Neural progenitor cell (in vitro differentiated cells): Measurements from ENCODE around the gene ADAM17. TPM values are rescaled to one million over a fixed set of nuclear protein-coding genes. Genes with fewer than 3 reads are reported as not detected.

Source experiments
- DNase-seq: peaks from one replicate; pipeline ENCODE4 v3.0.0-alpha.2; 2016; ENCODE audit warnings: low spot score
- H2AFZ ChIP-seq: fragments of 200-600 bp; sonication (generic); replicated peaks from 2 replicates; pipeline ENCODE4 v1.6.1; 2016; ENCODE audit warnings: antibody characterized with exemption
- H3F3A ChIP-seq: fragments of 200-600 bp; sonication (generic); 2 replicates; pipeline ENCODE4 v1.6.1; 2016; ENCODE audit warnings: antibody characterized with exemption, low read depth
- H3K27ac ChIP-seq: fragments of 200-600 bp; sonication (generic); 2 replicates; pipeline ENCODE4 v1.5.1; 2016; ENCODE audit warnings: mild to moderate bottlenecking
- H3K27me3 ChIP-seq: fragments of 200-600 bp; sonication (generic); 2 replicates; pipeline ENCODE4 v1.6.1; 2016; ENCODE audit warnings: mild to moderate bottlenecking, moderate library complexity
- H3K36me3 ChIP-seq: fragments of 200-600 bp; sonication (generic); 2 replicates; pipeline ENCODE4 v1.5.1; 2016
- H3K4me1 ChIP-seq: fragments of 200-600 bp; sonication (generic); 2 replicates; pipeline ENCODE4 v1.6.1; 2016; ENCODE audit warnings: mixed run types
- H3K4me2 ChIP-seq: fragments of 200-600 bp; sonication (generic); 2 replicates; pipeline ENCODE4 v1.6.1; 2016
- H3K4me3 ChIP-seq: fragments of 200-600 bp; sonication (generic); 2 replicates; pipeline ENCODE4 v1.5.1; 2016
- H3K79me2 ChIP-seq: fragments of 200-600 bp; sonication (generic); 2 replicates; pipeline ENCODE4 v1.6.1; 2016; ENCODE audit warnings: low read depth
- H3K9ac ChIP-seq: fragments of 200-600 bp; sonication (generic); 2 replicates; pipeline ENCODE4 v1.6.1; 2016
- H3K9me3 ChIP-seq: fragments of 200-600 bp; sonication (generic); 2 replicates; pipeline ENCODE4 v1.5.1; 2016; ENCODE audit warnings: low read depth
- H4K20me1 ChIP-seq: fragments of 200-600 bp; sonication (generic); 2 replicates; pipeline ENCODE4 v1.6.1; 2016; ENCODE audit warnings: low read depth
- H3K27ac Mint-ChIP-seq: 3 replicates; pipeline ENCODE4 v1.8.0; 2021; ENCODE audit warnings: mixed read lengths
- H3K27me3 Mint-ChIP-seq: 2 replicates; pipeline ENCODE4 v1.8.0; 2022; ENCODE audit warnings: low read depth, mild to moderate bottlenecking, inconsistent platforms, moderate library complexity, mixed read lengths; ENCODE audit not compliant: insufficient read depth
- H3K36me3 Mint-ChIP-seq: 3 replicates; pipeline ENCODE4 v1.8.0; 2021; ENCODE audit warnings: mixed read lengths
- H3K4me1 Mint-ChIP-seq: 3 replicates; pipeline ENCODE4 v1.8.0; 2021; ENCODE audit warnings: mixed read lengths
- H3K4me3 Mint-ChIP-seq: 3 replicates; pipeline ENCODE4 v1.8.0; 2021; ENCODE audit warnings: mild to moderate bottlenecking, moderate library complexity, mixed read lengths
- H3K9me3 Mint-ChIP-seq: 3 replicates; pipeline ENCODE4 v1.8.0; 2020; ENCODE audit warnings: mixed read lengths
- EZH2 ChIP-seq: fragments of 200-600 bp; sonication (generic); IDR thresholded peaks from 2 replicates; pipeline ENCODE4 v1.6.1; 2017; ENCODE audit warnings: antibody characterized with exemption, mild to moderate bottlenecking, moderate library complexity
- EZH2phosphoT487 ChIP-seq: fragments of 200-600 bp; sonication (generic); IDR thresholded peaks from 2 replicates; pipeline ENCODE4 v1.6.1; 2017; ENCODE audit warnings: antibody characterized with exemption
- total RNA-seq: library from RNA; depleted of rRNA; stranded (reverse); fragments of >200 nt; gene quantifications from 2 replicates; pipeline ENCODE4 v1.2.3, GENCODE V29; 2015; ENCODE audit warnings: low replicate concordance
- TF ChIP-seq, protein P1 (sequence below): fragments of 200-600 bp; sonication (generic); IDR thresholded peaks from 2 replicates; pipeline ENCODE4 v1.5.1; 2017; ENCODE audit warnings: antibody characterized with exemption, mild to moderate bottlenecking

ADAM17 gene
- total RNA-seq, 1 donor from 2014 or later, result 72.1 TPM

DNA sequence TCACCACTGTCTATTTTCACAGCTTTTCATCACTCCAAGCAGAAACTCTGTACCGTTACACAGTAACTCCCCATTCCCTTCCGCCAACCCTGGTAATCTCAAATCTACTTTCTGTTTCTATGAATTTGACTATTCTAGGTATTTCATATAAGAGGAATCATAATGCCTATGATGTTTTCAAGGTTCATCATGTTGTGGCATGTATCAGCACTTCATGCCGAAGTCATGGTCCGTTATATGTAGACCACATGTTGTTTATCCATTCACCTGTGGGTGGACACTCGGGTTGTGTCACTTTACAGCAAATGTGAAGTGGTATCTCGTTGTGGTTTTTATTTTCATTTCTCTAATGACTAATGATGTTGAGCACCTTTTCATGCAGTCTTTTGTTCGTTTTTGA lies 110.5 kb downstream of the ADAM17 start:
- TF ChIP-seq, protein P1, sequence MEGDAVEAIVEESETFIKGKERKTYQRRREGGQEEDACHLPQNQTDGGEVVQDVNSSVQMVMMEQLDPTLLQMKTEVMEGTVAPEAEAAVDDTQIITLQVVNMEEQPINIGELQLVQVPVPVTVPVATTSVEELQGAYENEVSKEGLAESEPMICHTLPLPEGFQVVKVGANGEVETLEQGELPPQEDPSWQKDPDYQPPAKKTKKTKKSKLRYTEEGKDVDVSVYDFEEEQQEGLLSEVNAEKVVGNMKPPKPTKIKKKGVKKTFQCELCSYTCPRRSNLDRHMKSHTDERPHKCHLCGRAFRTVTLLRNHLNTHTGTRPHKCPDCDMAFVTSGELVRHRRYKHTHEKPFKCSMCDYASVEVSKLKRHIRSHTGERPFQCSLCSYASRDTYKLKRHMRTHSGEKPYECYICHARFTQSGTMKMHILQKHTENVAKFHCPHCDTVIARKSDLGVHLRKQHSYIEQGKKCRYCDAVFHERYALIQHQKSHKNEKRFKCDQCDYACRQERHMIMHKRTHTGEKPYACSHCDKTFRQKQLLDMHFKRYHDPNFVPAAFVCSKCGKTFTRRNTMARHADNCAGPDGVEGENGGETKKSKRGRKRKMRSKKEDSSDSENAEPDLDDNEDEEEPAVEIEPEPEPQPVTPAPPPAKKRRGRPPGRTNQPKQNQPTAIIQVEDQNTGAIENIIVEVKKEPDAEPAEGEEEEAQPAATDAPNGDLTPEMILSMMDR, result no peak
- TF ChIP-seq EZH2phosphoT487, result no peak
- no peak for TF ChIP-seq EZH2

DNA sequence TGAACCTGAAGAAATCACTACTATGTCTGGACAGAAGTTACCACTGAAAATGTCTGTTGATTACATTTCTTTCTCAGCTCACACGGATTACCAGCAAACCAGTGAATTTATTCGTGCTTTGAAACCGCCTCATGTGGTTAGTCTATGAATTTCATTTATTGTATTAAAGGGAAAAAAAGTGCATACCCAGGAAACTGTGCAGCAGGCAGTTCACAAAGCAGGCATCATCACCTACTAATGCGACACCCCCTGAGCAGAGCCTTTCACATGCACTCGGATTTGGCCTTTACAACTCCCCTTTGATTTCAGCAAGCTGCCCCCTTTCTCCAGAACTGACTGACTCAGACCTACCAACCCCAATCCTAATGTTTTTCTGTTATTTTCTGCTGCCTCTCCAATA lies 112.1 kb downstream of the ADAM17 start:
- no peaks in the 10 kb centered on the region for H3F3A ChIP-seq
- H3K4me1 Mint-ChIP-seq, result no peaks in the 10 kb centered on the region
- no peak for DNase-seq

More for the DNA sequence above, 110.5 kb downstream of the ADAM17 start:
- no peak overlapping the region for H3K27ac Mint-ChIP-seq
- H3K9me3 Mint-ChIP-seq, result no peaks in the 10 kb centered on the region
- Histone ChIP-seq H3K27ac (no peak overlapping the region), H3K4me1 (no peaks in the 10 kb centered on the region), H3K27me3 (no peaks in the 10 kb centered on the region), H3K9me3 (no peaks in the 10 kb centered on the region), H2AFZ (no peak overlapping the region), H3F3A (no peaks in the 10 kb centered on the region), H4K20me1 (peaks cover 3% of the 10 kb centered on the region), H3K4me2 (no peak overlapping the region), H3K36me3 (peaks cover 19% of the 10 kb centered on the region), H3K4me3 (no peak overlapping the region), H3K9ac (no peak overlapping the region), H3K79me2 (no peaks in the 10 kb centered on the region)
- no peaks in the 10 kb centered on the region for H3K4me1 Mint-ChIP-seq
- H3K36me3 Mint-ChIP-seq, result peaks cover 34% of the 10 kb centered on the region
- peaks cover 5% of the 10 kb centered on the region for H3K27me3 Mint-ChIP-seq
- no peak overlapping the region for H3K4me3 Mint-ChIP-seq
- DNase-seq, result no peak

DNA sequence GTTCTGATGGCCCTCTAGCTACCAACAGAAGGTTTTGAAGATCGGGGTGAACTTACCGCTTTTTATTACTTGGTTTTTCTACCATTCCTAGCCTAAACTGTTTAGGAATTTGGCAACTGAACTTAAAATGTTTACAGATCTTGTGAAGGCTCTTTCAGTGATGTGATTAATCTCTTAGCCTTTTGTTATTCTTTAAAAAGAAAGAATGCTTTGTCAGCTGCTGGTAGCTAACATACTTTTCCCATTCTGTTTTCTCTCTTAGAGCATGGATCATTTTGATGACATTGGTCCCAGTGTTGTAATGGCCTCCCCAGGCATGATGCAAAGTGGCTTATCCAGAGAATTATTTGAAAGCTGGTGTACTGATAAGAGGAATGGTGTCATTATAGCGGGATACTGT lies 114.1 kb downstream of the ADAM17 start:
- Mint-ChIP-seq H3K27me3 (peaks cover 5% of the 10 kb centered on the region), H3K27ac (no peak overlapping the region), H3K36me3 (peaks cover 33% of the 10 kb centered on the region), H3K4me3 (no peak overlapping the region), H3K9me3 (no peaks in the 10 kb centered on the region), H3K4me1 (no peaks in the 10 kb centered on the region)
- Histone ChIP-seq H3K27ac (no peak overlapping the region), H3K27me3 (no peaks in the 10 kb centered on the region), H3K4me1 (no peaks in the 10 kb centered on the region), H3K79me2 (no peaks in the 10 kb centered on the region), H3K4me3 (no peak overlapping the region), H3K9me3 (no peaks in the 10 kb centered on the region), H3K4me2 (no peak overlapping the region), H2AFZ (no peak overlapping the region), H4K20me1 (peaks cover 3% of the 10 kb centered on the region), H3K9ac (no peak overlapping the region), H3K36me3 (peaks cover 39% of the 10 kb centered on the region), H3F3A (no peaks in the 10 kb centered on the region)
- TF ChIP-seq, protein P1, result no peak
- TF ChIP-seq EZH2 (no peak), EZH2phosphoT487 (no peak)
- no peak for DNase-seq

More for the DNA sequence above, 112.1 kb downstream of the ADAM17 start:
- Mint-ChIP-seq H3K4me3 (no peak overlapping the region), H3K27me3 (peaks cover 5% of the 10 kb centered on the region), H3K36me3 (peaks cover 35% of the 10 kb centered on the region), H3K9me3 (no peaks in the 10 kb centered on the region), H3K27ac (no peak overlapping the region)
- H3K4me2 ChIP-seq, result no peak overlapping the region
- H3K9me3 ChIP-seq, result no peaks in the 10 kb centered on the region
- no peak overlapping the region for H3K27ac ChIP-seq
- H3K27me3 ChIP-seq, result no peaks in the 10 kb centered on the region
- peaks cover 23% of the 10 kb centered on the region for H3K36me3 ChIP-seq
- no peak for TF ChIP-seq EZH2phosphoT487
- TF ChIP-seq, protein P1, result no peak
- TF ChIP-seq EZH2, result no peak
- H3K79me2 ChIP-seq, result no peaks in the 10 kb centered on the region
- H3K9ac ChIP-seq, result no peak overlapping the region
- H2AFZ ChIP-seq, result no peak overlapping the region
- H4K20me1 ChIP-seq, result peaks cover 3% of the 10 kb centered on the region
- no peak overlapping the region for H3K4me3 ChIP-seq
- no peaks in the 10 kb centered on the region for H3K4me1 ChIP-seq
